ENCODE data around the gene OR13C9.

Gene OR13C9

GRCh38 chr9:104580562-104580961 is 37.4 kb downstream of the OR13C9 start:
- H3K4me3 ChIP-seq (IDR thresholded peaks at IDR 0.05; ENCODE audit: insufficient read depth, low read depth, low read length): no peak overlapping the region
- H3K9ac ChIP-seq: no peak overlapping the region
- H3K4me1 ChIP-seq (ENCODE audit: low read depth, poor library complexity, severe bottlenecking): no peaks in the 10 kb centered on the region
- no peaks in the 10 kb centered on the region for H3K79me2 ChIP-seq (ENCODE audit: insufficient read depth, low read depth)
- no peaks in the 10 kb centered on the region for H4K20me1 ChIP-seq (ENCODE audit: insufficient read depth)
- H2AFZ ChIP-seq (ENCODE audit: low read depth): no peak overlapping the region
- no peak overlapping the region for H3K27ac ChIP-seq
- no peak for TF ChIP-seq CTCF (conservative IDR thresholded peaks at IDR 0.05; ENCODE audit: low read depth, low read length)
- no peaks in the 10 kb centered on the region for H3K27me3 ChIP-seq (ENCODE audit: insufficient read depth, low read depth)
- no peak overlapping the region for H3K4me2 ChIP-seq
- H3K36me3 ChIP-seq (ENCODE audit: insufficient read depth): no peaks in the 10 kb centered on the region

- Histone ChIP-seq H4K20me1 (ENCODE audit: insufficient read depth) (no peaks in the 10 kb centered on the region), H2AFZ (ENCODE audit: low read depth) (no peak overlapping the region), H3K9ac (no peak overlapping the region), H3K4me1 (ENCODE audit: low read depth, poor library complexity, severe bottlenecking) (no peaks in the 10 kb centered on the region), H3K4me2 (no peak overlapping the region), H3K27ac (no peak overlapping the region), H3K27me3 (ENCODE audit: insufficient read depth, low read depth) (no peaks in the 10 kb centered on the region), H3K79me2 (ENCODE audit: insufficient read depth, low read depth) (no peaks in the 10 kb centered on the region), H3K36me3 (ENCODE audit: insufficient read depth) (no peaks in the 10 kb centered on the region), H3K4me3 (IDR thresholded peaks at IDR 0.05; ENCODE audit: insufficient read depth, low read depth, low read length) (no peak overlapping the region)
- no peak for TF ChIP-seq CTCF (conservative IDR thresholded peaks at IDR 0.05; ENCODE audit: low read depth, low read length)
Measured at GRCh38 chr9:104577263-104577662, 40.7 kb downstream of the OR13C9 start.

GRCh38 chr9:104575456-104575855 is 42.5 kb downstream of the OR13C9 start:
- no peaks in the 10 kb centered on the region for H3K27me3 ChIP-seq (ENCODE audit: insufficient read depth, low read depth)
- no peak overlapping the region for H3K4me2 ChIP-seq
- H4K20me1 ChIP-seq (ENCODE audit: insufficient read depth): no peaks in the 10 kb centered on the region
- TF ChIP-seq CTCF (conservative IDR thresholded peaks at IDR 0.05; ENCODE audit: low read depth, low read length): no peak
- no peak overlapping the region for H3K4me3 ChIP-seq (IDR thresholded peaks at IDR 0.05; ENCODE audit: insufficient read depth, low read depth, low read length)
- H3K27ac ChIP-seq: no peak overlapping the region
- H3K4me1 ChIP-seq (ENCODE audit: low read depth, poor library complexity, severe bottlenecking): no peaks in the 10 kb centered on the region
- H3K36me3 ChIP-seq (ENCODE audit: insufficient read depth): no peaks in the 10 kb centered on the region
- no peak overlapping the region for H2AFZ ChIP-seq (ENCODE audit: low read depth)
- H3K9ac ChIP-seq: no peak overlapping the region
- H3K79me2 ChIP-seq (ENCODE audit: insufficient read depth, low read depth): no peaks in the 10 kb centered on the region

GRCh38 chr9:104572612-104573011 is 45.4 kb downstream of the OR13C9 start:
- Histone ChIP-seq H3K9ac (no peak overlapping the region), H4K20me1 (ENCODE audit: insufficient read depth) (no peaks in the 10 kb centered on the region), H3K4me1 (ENCODE audit: low read depth, poor library complexity, severe bottlenecking) (no peaks in the 10 kb centered on the region), H3K4me2 (no peak overlapping the region), H3K4me3 (IDR thresholded peaks at IDR 0.05; ENCODE audit: insufficient read depth, low read depth, low read length) (no peak overlapping the region), H3K79me2 (ENCODE audit: insufficient read depth, low read depth) (no peaks in the 10 kb centered on the region), H2AFZ (ENCODE audit: low read depth) (no peak overlapping the region), H3K36me3 (ENCODE audit: insufficient read depth) (no peaks in the 10 kb centered on the region), H3K27ac (no peak overlapping the region), H3K27me3 (ENCODE audit: insufficient read depth, low read depth) (no peaks in the 10 kb centered on the region)
- TF ChIP-seq CTCF (conservative IDR thresholded peaks at IDR 0.05; ENCODE audit: low read depth, low read length): no peak
